ENCODE results near the gene F2RL2. TPM values are rescaled to one million over a fixed set of nuclear protein-coding genes. Genes with fewer than 3 reads are reported as not detected.

F2RL2 gene, protein sequence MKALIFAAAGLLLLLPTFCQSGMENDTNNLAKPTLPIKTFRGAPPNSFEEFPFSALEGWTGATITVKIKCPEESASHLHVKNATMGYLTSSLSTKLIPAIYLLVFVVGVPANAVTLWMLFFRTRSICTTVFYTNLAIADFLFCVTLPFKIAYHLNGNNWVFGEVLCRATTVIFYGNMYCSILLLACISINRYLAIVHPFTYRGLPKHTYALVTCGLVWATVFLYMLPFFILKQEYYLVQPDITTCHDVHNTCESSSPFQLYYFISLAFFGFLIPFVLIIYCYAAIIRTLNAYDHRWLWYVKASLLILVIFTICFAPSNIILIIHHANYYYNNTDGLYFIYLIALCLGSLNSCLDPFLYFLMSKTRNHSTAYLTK
- not detected for total RNA-seq
- polyA plus RNA-seq = not detected
- long read RNA-seq, donor 1 = 0 reads
- long read RNA-seq, donor 2 = 0 reads

DNA sequence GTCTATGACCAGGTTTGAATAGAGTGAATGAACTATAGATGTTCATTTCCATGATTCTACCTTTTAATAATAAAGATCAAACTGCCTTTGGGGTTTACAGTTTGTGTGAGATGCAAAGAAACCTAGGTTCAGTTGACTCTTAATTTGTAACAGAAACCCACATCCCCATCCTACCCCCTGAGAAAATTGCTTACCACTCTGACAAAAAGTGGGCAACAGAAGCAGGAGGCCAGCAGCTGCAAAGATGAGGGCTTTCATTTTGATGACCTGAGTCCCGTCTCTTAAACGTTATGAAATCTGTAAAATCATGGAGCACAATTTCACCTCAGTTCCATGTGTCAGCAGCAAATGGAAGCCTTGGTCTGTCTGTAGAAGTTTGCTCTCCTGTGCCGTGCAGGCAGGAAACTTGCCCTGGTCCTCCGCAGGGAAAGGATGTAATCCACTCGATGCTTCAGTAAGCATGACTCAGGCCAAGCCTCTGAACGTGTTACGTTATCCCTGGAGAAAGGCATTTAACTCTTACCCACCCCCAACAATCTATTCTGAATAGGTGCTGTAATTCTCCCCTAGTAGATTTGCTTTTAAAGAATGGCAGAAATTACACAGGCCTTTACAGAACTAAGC lies at the start of gene F2RL2:
Gene F2RL2, minus strand, starts transcription at position 431 of the 624 bp plus-strand sequence. Its CDS starts 173 bp downstream, at position 258.
- Histone ChIP-seq H3K4me3 (no peak within 1 kb of the TSS), H3K27ac (no peak within 1 kb of the TSS), H3K9me3 (no peaks in the 10 kb centered on the region), H3K4me1 (no peaks in the 10 kb centered on the region), H3K36me3 (ENCODE audit: insufficient read depth in 1 of 2, low read depth in 1 of 2) (no peaks in the 10 kb centered on the region), H3K27me3 (ENCODE audit: insufficient read depth in 3 of 3, low read length in 2 of 3) (no peaks in the 10 kb centered on the region)
- intact Hi-C loops (cut with DNase I) = no loop called here
- no peak for DNase-seq
- TF ChIP-seq, protein P1, sequence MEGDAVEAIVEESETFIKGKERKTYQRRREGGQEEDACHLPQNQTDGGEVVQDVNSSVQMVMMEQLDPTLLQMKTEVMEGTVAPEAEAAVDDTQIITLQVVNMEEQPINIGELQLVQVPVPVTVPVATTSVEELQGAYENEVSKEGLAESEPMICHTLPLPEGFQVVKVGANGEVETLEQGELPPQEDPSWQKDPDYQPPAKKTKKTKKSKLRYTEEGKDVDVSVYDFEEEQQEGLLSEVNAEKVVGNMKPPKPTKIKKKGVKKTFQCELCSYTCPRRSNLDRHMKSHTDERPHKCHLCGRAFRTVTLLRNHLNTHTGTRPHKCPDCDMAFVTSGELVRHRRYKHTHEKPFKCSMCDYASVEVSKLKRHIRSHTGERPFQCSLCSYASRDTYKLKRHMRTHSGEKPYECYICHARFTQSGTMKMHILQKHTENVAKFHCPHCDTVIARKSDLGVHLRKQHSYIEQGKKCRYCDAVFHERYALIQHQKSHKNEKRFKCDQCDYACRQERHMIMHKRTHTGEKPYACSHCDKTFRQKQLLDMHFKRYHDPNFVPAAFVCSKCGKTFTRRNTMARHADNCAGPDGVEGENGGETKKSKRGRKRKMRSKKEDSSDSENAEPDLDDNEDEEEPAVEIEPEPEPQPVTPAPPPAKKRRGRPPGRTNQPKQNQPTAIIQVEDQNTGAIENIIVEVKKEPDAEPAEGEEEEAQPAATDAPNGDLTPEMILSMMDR (IDR thresholded peaks at IDR 0.05) = no peak
- ATAC-seq = no peak
- 10 to 13% (median 12%) methylated on average over 7 of the region's 7 CpGs for WGBS, 3 donors

GRCh38 chr5:76672242-76672641 lies 49.0 kb upstream of the F2RL2 start:
- Histone ChIP-seq H3K4me3 (no peak overlapping the region), H3K4me1 (no peaks in the 10 kb centered on the region), H3K36me3 (ENCODE audit: insufficient read depth in 1 of 2, low read depth in 1 of 2) (no peaks in the 10 kb centered on the region), H3K27me3 (ENCODE audit: insufficient read depth in 3 of 3, low read length in 2 of 3) (no peaks in the 10 kb centered on the region), H3K9me3 (no peaks in the 10 kb centered on the region), H3K27ac (no peak overlapping the region)
- DNase-seq (no peak), ATAC-seq (no peak)
- intact Hi-C loops (cut with DNase I) = no loop called here
- TF ChIP-seq, protein P1 (IDR thresholded peaks at IDR 0.05) = no peak
- WGBS, 3 donors = 88 to 94% (median 91%) methylated on average over 2 of the region's 2 CpGs

- H3K9me3 ChIP-seq = no peaks in the 10 kb centered on the region
- H3K4me1 ChIP-seq = no peaks in the 10 kb centered on the region
- no peak overlapping the region for H3K4me3 ChIP-seq
- TF ChIP-seq, protein P1 (IDR thresholded peaks at IDR 0.05) = no peak
- no peak overlapping the region for H3K27ac ChIP-seq
- ATAC-seq = no peak
- no peak for DNase-seq
- H3K36me3 ChIP-seq (ENCODE audit: insufficient read depth in 1 of 2, low read depth in 1 of 2) = no peaks in the 10 kb centered on the region
- no peaks in the 10 kb centered on the region for H3K27me3 ChIP-seq (ENCODE audit: insufficient read depth in 3 of 3, low read length in 2 of 3)
- intact Hi-C loops (cut with DNase I) = no loop called here
- 61 to 69% (median 65%) methylated on average over 3 of the region's 3 CpGs for WGBS, 3 donors
Measured at GRCh38 chr5:76670508-76670907, 47.3 kb upstream of the F2RL2 start.

GRCh38 chr5:76669245-76669644 lies 46.0 kb upstream of the F2RL2 start:
- whole genome bisulfite sequencing, 3 donors = 86 to 88% (median 87%) methylated on average over 5 of the region's 5 CpGs

More at GRCh38 chr5:76669245-76669644, 46.0 kb upstream of the F2RL2 start:
- Histone ChIP-seq H3K4me3 (no peak overlapping the region), H3K27me3 (ENCODE audit: insufficient read depth in 3 of 3, low read length in 2 of 3) (no peaks in the 10 kb centered on the region), H3K4me1 (no peaks in the 10 kb centered on the region), H3K27ac (no peak overlapping the region), H3K36me3 (ENCODE audit: insufficient read depth in 1 of 2, low read depth in 1 of 2) (no peaks in the 10 kb centered on the region), H3K9me3 (no peaks in the 10 kb centered on the region)
- no peak for ATAC-seq
- intact Hi-C loops (cut with DNase I) = no loop called here
- no peak for DNase-seq
- TF ChIP-seq, protein P1 (IDR thresholded peaks at IDR 0.05) = no peak

Measured in psoas muscle (tissue), 8 donors.